Rectal smooth muscle tissue (tissue), 1 donor: ENCODE measurements around the gene CLDN15.
"Not testable (repeated sequence)": the region's sequence is repeated elsewhere in the genome, so short reads cannot be mapped to it uniquely, and the experiment has no call there.

Experiments used
- H3K27ac ChIP-seq: one replicate; pipeline ENCODE4 v1.7.0; 2013; ENCODE audit warnings: low read depth, low read length, inconsistent platforms
- H3K27me3 ChIP-seq: one replicate; pipeline ENCODE4 v1.7.0; 2013; ENCODE audit warnings: low read length; ENCODE audit not compliant: control insufficient read depth, insufficient read depth
- H3K36me3 ChIP-seq: one replicate; pipeline ENCODE4 v1.7.0; 2013; ENCODE audit warnings: low read length; ENCODE audit not compliant: control insufficient read depth, insufficient read depth
- H3K4me1 ChIP-seq: one replicate; pipeline ENCODE4 v1.7.0; 2013; ENCODE audit warnings: low read length; ENCODE audit not compliant: control insufficient read depth, insufficient read depth
- H3K4me3 ChIP-seq: one replicate; pipeline ENCODE4 v1.7.0; 2013; ENCODE audit warnings: low read length
- H3K9ac ChIP-seq: one replicate; pipeline ENCODE4 v1.7.0; 2013; ENCODE audit warnings: low read length

Gene CLDN15

GRCh38 chr7:101264102-101264706 lies 26.6 kb upstream of the CLDN15 start:
- H3K27ac ChIP-seq, H3K4me1 ChIP-seq, H3K9ac ChIP-seq, H3K36me3 ChIP-seq, H3K4me3 ChIP-seq, H3K27me3 ChIP-seq: not testable (repeated sequence)

GRCh38 chr7:101258243-101258731 lies 20.7 kb upstream of the CLDN15 start:
- H3K9ac ChIP-seq: no peak overlapping the region
- no peak overlapping the region for H3K27ac ChIP-seq
- H3K36me3 ChIP-seq: no peaks in the 10 kb centered on the region
- no peaks in the 10 kb centered on the region for H3K4me1 ChIP-seq
- no peak overlapping the region for H3K4me3 ChIP-seq
- no peaks in the 10 kb centered on the region for H3K27me3 ChIP-seq

- no peaks in the 10 kb centered on the region for H3K36me3 ChIP-seq
- H3K4me1 ChIP-seq: peaks cover 4% of the 10 kb centered on the region
- no peak overlapping the region for H3K4me3 ChIP-seq
- H3K27ac ChIP-seq: no peak overlapping the region
- H3K27me3 ChIP-seq: no peaks in the 10 kb centered on the region
- H3K9ac ChIP-seq: no peak overlapping the region
Observed at GRCh38 chr7:101255796-101256195, 18.2 kb upstream of the CLDN15 start.

- not testable (repeated sequence) for H3K9ac ChIP-seq, H3K36me3 ChIP-seq, H3K27me3 ChIP-seq, H3K4me1 ChIP-seq, H3K27ac ChIP-seq
- H3K4me3 ChIP-seq: peak overlapping the region; percentile 95
Observed at GRCh38 chr7:101253199-101253598, 15.6 kb upstream of the CLDN15 start.

- peak overlapping the region; percentile 95 for H3K4me3 ChIP-seq
- peaks cover 4% of the 10 kb centered on the region for H3K4me1 ChIP-seq
- H3K9ac ChIP-seq: peak overlapping the region; percentile 47
- peak overlapping the region; percentile 63 for H3K27ac ChIP-seq
- no peaks in the 10 kb centered on the region for H3K27me3 ChIP-seq
- peaks cover 4% of the 10 kb centered on the region for H3K36me3 ChIP-seq
Observed at GRCh38 chr7:101251871-101252659, 14.5 kb upstream of the CLDN15 start.

- peaks cover 4% of the 10 kb centered on the region for H3K36me3 ChIP-seq
- no peak overlapping the region for H3K9ac ChIP-seq
- no peaks in the 10 kb centered on the region for H3K27me3 ChIP-seq
- H3K4me1 ChIP-seq: peaks cover 5% of the 10 kb centered on the region
- H3K27ac ChIP-seq: no peak overlapping the region
- H3K4me3 ChIP-seq: no peak overlapping the region
Observed at GRCh38 chr7:101250324-101250723, 12.7 kb upstream of the CLDN15 start.

GRCh38 chr7:101248276-101248675 lies 10.7 kb upstream of the CLDN15 start:
- Histone ChIP-seq H3K4me1 (peaks cover 14% of the 10 kb centered on the region), H3K4me3 (no peak overlapping the region), H3K36me3 (peaks cover 4% of the 10 kb centered on the region), H3K27me3 (no peaks in the 10 kb centered on the region), H3K9ac (no peak overlapping the region), H3K27ac (no peak overlapping the region)

GRCh38 chr7:101245147-101245668 lies 7.6 kb upstream of the CLDN15 start:
- Histone ChIP-seq H3K4me3 (peak overlapping the region; percentile 90), H3K27me3 (no peaks in the 10 kb centered on the region), H3K4me1 (peaks cover 10% of the 10 kb centered on the region), H3K36me3 (peaks cover 5% of the 10 kb centered on the region), H3K27ac (peak overlapping the region; percentile 92), H3K9ac (peak overlapping the region; percentile 58)

- Histone ChIP-seq H3K4me3 (peak within 1 kb of the TSS; percentile 90), H3K4me1 (peaks cover 10% of the 10 kb centered on the region), H3K27ac (peak within 1 kb of the TSS; percentile 92), H3K9ac (peak within 1 kb of the TSS; percentile 83), H3K36me3 (peaks cover 11% of the 10 kb centered on the region), H3K27me3 (no peaks in the 10 kb centered on the region)
Observed at GRCh38 chr7:101244375-101245146, 7.0 kb upstream of the CLDN15 start, which contains the start of gene FIS1. Gene FIS1, minus strand, starts transcription at chr7:101245081. Its CDS starts 77 bp downstream, at chr7:101245004.

- Histone ChIP-seq H3K27ac (peak overlapping the region; percentile 92), H3K27me3 (no peaks in the 10 kb centered on the region), H3K36me3 (peaks cover 15% of the 10 kb centered on the region), H3K4me3 (peak overlapping the region; percentile 90), H3K9ac (peak overlapping the region; percentile 42), H3K4me1 (peaks cover 10% of the 10 kb centered on the region)
Observed at GRCh38 chr7:101243646-101244374, 6.2 kb upstream of the CLDN15 start.

- Histone ChIP-seq H3K27me3 (no peaks in the 10 kb centered on the region), H3K27ac (no peak overlapping the region), H3K4me1 (peaks cover 13% of the 10 kb centered on the region), H3K4me3 (no peak overlapping the region), H3K9ac (no peak overlapping the region), H3K36me3 (peaks cover 14% of the 10 kb centered on the region)
Observed at GRCh38 chr7:101241443-101242349, 4.1 kb upstream of the CLDN15 start.
